ENCODE results near the gene TRIM33.

TRIM33 gene

GRCh38 chr1:114468710-114469468 is 42.1 kb downstream of the TRIM33 start:
- no peak overlapping the region for H3K27ac ChIP-seq
- no peak for TF ChIP-seq ZFX (IDR thresholded peaks at IDR 0.05)
- TF ChIP-seq, protein P1, sequence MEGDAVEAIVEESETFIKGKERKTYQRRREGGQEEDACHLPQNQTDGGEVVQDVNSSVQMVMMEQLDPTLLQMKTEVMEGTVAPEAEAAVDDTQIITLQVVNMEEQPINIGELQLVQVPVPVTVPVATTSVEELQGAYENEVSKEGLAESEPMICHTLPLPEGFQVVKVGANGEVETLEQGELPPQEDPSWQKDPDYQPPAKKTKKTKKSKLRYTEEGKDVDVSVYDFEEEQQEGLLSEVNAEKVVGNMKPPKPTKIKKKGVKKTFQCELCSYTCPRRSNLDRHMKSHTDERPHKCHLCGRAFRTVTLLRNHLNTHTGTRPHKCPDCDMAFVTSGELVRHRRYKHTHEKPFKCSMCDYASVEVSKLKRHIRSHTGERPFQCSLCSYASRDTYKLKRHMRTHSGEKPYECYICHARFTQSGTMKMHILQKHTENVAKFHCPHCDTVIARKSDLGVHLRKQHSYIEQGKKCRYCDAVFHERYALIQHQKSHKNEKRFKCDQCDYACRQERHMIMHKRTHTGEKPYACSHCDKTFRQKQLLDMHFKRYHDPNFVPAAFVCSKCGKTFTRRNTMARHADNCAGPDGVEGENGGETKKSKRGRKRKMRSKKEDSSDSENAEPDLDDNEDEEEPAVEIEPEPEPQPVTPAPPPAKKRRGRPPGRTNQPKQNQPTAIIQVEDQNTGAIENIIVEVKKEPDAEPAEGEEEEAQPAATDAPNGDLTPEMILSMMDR (conservative IDR thresholded peaks at IDR 0.05), result no peak

DNA sequence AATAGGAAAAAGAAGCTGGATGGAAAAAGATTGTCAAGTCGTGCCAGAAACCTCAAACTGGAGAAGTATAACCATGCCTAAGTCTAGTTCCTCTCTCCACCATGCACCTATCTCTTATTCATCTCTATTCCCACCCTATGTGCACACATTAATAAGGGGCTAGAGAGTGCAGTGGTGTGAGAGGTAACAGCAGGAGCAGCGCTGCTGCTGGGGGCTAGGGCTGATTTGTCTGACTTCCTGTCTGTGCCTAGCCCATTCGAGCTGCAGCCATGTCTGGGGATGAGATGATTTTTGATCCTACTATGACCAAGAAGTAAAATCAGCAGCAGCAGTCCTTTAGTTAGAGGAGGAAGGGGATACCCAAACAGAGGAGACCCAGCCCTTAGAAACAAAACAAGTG is 43.0 kb downstream of the TRIM33 start:
- TF ChIP-seq ZFX (IDR thresholded peaks at IDR 0.05), result no peak
- TF ChIP-seq, protein P1 (conservative IDR thresholded peaks at IDR 0.05), result no peak
- no peak overlapping the region for H3K27ac ChIP-seq

DNA sequence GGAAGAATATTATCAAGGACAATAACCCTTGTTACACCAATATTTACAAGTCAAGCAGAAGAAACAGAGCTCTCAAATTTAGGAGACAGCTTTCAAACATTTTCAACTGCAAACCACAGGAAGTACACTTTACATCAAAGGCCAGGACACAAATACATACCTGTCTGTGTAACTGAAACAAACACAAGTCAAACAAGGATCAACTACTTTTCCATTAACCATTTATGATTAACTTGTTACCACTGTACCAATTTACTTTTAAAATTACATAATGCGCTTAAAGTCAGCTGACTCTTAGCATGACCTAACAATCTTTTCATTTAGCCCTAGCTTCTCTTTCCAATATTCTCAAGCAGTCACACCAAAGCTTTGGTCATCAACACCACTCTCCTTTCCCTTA is 43.5 kb downstream of the TRIM33 start:
- TF ChIP-seq, protein P1 (conservative IDR thresholded peaks at IDR 0.05), result no peak
- no peak for TF ChIP-seq ZFX (IDR thresholded peaks at IDR 0.05)
- no peak overlapping the region for H3K27ac ChIP-seq

DNA sequence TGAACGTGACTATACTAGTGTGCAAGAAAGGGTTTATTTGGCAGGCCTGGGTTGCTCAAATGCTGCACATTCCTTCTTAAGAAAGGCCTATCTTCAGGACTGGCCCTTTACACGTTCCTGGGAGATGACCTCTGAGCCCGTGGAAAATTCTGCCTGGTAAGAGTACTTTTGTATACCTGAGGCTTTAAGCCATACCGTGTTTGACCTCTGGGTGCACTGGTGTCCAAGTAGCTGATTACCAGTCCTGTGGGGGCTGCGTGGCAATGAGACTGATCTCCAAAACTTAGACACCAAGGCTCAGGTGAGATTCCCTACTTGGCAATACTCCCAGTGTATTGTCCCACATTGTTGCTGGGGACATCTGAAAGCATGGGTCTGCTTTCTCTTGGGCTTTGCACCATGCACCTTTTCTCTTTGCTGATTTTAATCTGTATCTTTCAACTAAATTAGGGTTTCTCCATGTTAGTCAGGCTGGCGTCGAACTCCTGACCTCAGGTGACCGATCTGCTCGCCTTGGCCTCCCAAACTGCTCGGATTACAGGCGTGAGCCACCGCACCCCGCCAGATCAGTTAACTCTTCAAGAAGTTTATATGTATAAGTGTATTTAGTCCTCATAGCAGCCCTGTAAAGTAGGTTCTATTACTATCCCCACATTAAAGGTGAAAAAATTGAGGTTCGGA is 44.5 kb downstream of the TRIM33 start:
- H3K27ac ChIP-seq, result no peak overlapping the region
- TF ChIP-seq, protein P1 (conservative IDR thresholded peaks at IDR 0.05), result no peak
- TF ChIP-seq ZFX (IDR thresholded peaks at IDR 0.05), result no peak

DNA sequence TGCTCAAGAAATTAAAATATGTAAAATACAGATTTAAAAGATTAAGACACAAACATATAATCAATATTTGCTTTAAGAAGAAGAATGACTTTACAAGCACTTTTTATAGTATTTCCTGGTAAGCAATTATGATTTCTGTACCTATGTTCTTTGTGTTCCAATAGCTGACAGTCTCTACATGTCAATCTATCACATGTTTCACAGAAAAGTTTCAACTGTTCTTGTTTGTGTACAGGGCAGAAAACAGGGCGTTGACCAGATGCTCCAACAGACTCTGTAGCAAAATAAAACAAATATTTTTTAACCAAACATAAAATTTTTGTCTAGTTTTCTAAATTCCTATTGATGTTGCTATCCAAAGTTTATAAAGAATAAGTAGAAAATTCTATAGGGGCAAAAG is 48.0 kb downstream of the TRIM33 start:
- no peak for TF ChIP-seq ZFX (IDR thresholded peaks at IDR 0.05)
- TF ChIP-seq, protein P1 (conservative IDR thresholded peaks at IDR 0.05), result no peak
- no peak overlapping the region for H3K27ac ChIP-seq

DNA sequence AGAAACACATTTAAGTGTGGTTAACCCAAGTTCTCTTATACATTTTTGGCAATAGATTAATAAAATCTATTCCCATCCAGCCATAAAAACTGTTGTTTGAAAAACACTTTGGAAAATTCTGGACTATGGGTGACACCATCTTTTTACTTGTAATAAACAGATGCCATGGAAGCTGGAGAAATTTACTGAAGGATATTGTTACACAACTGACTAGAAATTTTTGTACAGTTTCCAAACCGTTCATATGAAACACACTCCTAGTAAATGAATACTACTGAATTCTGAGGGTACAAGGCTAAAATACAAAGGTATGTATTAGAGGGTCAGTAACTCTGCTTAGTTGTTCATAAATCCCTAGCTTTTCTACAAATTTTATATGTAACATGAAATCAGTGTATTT is 48.7 kb downstream of the TRIM33 start:
- no peak overlapping the region for H3K27ac ChIP-seq
- TF ChIP-seq, protein P1 (conservative IDR thresholded peaks at IDR 0.05), result no peak
- no peak for TF ChIP-seq ZFX (IDR thresholded peaks at IDR 0.05)

GRCh38 chr1:114458237-114458777 is 52.7 kb downstream of the TRIM33 start:
- no peak for TF ChIP-seq ZFX (IDR thresholded peaks at IDR 0.05)
- TF ChIP-seq, protein P1 (conservative IDR thresholded peaks at IDR 0.05), result no peak
- no peak overlapping the region; the same call in 1 of the 2 replicates for H3K27ac ChIP-seq
